ENCODE measurements around the gene TNNI2.
"Not testable (repeated sequence)": the region's sequence is repeated elsewhere in the genome, so short reads cannot be mapped to it uniquely, and the experiment has no call there.

Gene TNNI2

GRCh38 chr11:1862588-1863351, 24.0 kb downstream of the TNNI2 start:
- no peak for DNase-seq (ENCODE audit: low read depth)

- no peak for DNase-seq (ENCODE audit: low read depth)
These were observed 24.8 kb downstream of the TNNI2 start for GRCh38 chr11:1863352-1864216.

GRCh38 chr11:1864231-1864630, 25.4 kb downstream of the TNNI2 start:
- no peak for DNase-seq (ENCODE audit: low read depth)

- no peak for DNase-seq (ENCODE audit: low read depth)
These were observed 26.3 kb downstream of the TNNI2 start for GRCh38 chr11:1864831-1865665.

- DNase-seq (ENCODE audit: low read depth), result no peak
These were observed 27.4 kb downstream of the TNNI2 start for GRCh38 chr11:1866226-1866625.

- DNase-seq (ENCODE audit: low read depth), result no peak
These were observed 28.0 kb downstream of the TNNI2 start for GRCh38 chr11:1866776-1867175.

- DNase-seq (ENCODE audit: low read depth), result no peak
These were observed 28.6 kb downstream of the TNNI2 start for GRCh38 chr11:1867381-1867780.

- no peak for DNase-seq (ENCODE audit: low read depth)
These were observed 29.4 kb downstream of the TNNI2 start for GRCh38 chr11:1868056-1868635.

- DNase-seq (ENCODE audit: low read depth), result no peak
These were observed 30.0 kb downstream of the TNNI2 start for GRCh38 chr11:1868636-1869291.

- DNase-seq (ENCODE audit: low read depth), result no peak
These were observed 30.9 kb downstream of the TNNI2 start for GRCh38 chr11:1869427-1870325.

GRCh38 chr11:1870326-1870696, 31.5 kb downstream of the TNNI2 start:
- DNase-seq (ENCODE audit: low read depth), result no peak

- DNase-seq (ENCODE audit: low read depth), result no peak
These were observed 32.1 kb downstream of the TNNI2 start for GRCh38 chr11:1870721-1871466.

- no peak for DNase-seq (ENCODE audit: low read depth)
These were observed 32.8 kb downstream of the TNNI2 start for GRCh38 chr11:1871531-1871930.

- DNase-seq (ENCODE audit: low read depth), result no peak
These were observed 33.6 kb downstream of the TNNI2 start for GRCh38 chr11:1872267-1872985.

GRCh38 chr11:1873048-1873812, 34.4 kb downstream of the TNNI2 start:
- no peak for DNase-seq (ENCODE audit: low read depth)

- DNase-seq (ENCODE audit: low read depth), result not testable (repeated sequence)
These were observed 35.0 kb downstream of the TNNI2 start for GRCh38 chr11:1873813-1874150.

GRCh38 chr11:1874441-1875092, 35.8 kb downstream of the TNNI2 start:
- not testable (repeated sequence) for DNase-seq (ENCODE audit: low read depth)
